NCI-H187 treated with DMSO at 0.1 percent for 48 hours (cell line): ENCODE measurements around the gene KCNQ1OT1.

Experiments
- DNase-seq: peaks from one replicate; lab custom pipeline; 2025; lab: John Stamatoyannopoulos, UW

KCNQ1OT1 gene

GRCh38 chr11:2666828-2667570 is 32.8 kb downstream of the KCNQ1OT1 start:
- no peak for DNase-seq

DNA sequence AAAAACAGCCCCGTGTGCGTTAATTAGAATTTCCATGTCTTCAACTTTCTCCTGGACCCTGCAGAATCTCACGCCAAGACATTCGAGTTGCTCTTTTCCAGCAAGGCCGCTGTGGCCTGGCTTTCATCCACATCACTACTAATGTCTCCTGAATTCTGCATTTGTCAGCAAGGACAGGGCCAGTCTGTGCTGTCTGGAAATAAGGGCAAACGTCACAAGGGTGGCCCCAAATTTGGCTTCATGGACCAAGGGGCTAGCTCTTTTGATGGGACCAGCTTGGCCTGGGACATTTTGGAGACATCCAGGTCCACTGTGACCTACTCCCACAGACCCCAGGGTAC is 33.4 kb downstream of the KCNQ1OT1 start:
- no peak for DNase-seq

DNA sequence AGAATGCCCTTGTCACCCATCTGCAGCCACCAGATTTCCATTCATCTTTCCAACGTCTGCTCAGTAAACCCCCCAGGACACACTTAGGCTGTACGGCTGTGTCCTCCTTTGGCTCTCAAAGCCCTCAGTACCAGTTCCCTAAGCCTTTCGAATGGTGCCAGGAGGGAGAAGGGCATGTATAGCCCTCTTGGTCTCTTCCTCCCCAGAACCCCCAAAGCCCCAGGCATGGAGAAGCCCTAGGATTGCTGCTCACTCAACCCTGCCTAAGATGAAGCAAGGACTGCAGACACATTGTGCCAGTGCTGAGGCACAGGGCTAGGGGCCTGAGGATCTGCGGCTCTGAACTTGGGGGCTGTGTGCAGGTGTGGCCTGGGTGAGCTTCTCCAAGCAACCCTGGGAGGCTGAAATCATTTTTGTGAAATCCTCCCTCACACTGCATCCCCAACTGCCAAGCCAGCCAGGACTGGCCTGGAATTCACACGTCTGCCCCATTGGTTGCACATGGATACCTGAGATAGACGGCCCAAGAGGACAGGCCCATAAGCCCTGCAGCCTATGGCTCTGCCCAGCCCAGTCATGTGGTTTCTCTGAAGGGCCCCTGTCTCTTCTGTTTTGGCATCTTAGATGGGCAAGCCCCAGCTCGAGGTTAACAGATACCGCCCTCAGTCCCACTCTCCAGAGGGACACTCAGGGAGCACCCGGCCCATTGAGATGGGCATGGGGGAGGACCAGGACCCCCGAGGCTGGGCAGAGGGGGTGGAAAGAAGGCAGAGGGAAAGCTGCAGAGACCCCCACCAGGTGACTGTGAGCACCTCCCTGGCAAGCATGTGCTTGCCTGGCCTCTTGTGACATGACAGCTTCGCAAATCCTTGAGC is 34.0 kb downstream of the KCNQ1OT1 start:
- DNase-seq: no peak

- DNase-seq: no peak
Observed at GRCh38 chr11:2664791-2665525, 34.8 kb downstream of the KCNQ1OT1 start.

DNA sequence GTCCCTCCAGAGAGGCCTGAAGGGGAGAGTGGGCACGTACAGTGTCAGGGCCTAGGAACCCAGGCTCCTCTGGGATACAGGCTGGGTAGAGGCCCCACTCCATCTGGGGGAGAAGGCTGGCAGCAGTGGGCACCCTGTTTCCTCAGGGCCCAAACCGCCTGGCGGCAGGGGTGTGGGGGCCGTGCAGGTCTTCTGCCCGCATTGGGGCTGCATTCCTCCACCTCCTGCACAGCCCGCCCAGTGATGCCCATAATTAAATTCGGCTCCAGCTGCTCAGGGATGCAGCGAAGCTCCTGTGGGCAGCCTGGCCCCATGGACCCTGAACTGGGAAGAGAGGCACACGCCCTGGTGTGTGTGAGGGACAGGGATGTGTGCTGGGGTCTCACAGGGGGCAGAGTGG is 35.4 kb downstream of the KCNQ1OT1 start:
- DNase-seq: no peak

DNA sequence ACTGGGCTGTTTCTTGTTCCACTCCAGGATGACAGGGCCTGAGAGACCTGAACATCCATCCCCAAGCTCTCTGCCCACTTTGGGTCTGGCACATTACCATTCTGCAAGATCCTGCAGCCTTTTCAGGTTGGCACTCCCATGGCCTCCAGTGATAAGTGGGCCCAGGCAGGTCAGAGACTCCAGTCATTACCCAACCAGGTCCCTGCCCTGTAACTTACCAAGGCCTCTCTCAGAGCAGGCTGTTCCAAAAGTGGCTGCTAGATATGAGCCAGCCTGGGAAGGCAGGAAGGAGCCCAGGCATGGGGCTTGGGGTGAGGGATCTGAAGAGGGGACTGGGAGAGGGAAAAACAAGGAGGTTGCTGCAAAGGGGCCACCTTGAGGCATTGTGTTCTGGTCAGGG is 35.9 kb downstream of the KCNQ1OT1 start:
- no peak for DNase-seq

DNA sequence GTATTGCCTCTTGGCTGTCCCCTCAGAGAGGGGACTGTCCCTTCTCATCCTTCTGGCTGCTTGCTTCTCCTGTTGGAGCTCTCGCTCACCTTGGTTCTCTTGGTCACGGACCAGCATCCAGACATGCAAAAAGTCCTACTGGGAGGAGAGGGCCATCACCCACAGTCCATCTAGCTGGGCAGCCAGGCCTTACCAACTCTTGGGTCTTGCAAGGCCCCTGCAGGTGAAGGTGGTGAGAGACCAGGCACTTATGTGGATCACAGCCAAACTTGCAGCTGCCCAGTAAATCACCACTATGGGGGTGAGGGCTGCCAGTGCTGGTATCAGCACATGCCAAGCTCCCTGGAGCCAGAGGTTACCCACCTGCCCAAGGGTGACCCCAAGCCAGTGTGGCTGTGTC is 36.3 kb downstream of the KCNQ1OT1 start:
- no peak for DNase-seq

GRCh38 chr11:2662430-2663299 is 37.1 kb downstream of the KCNQ1OT1 start:
- DNase-seq: no peak

GRCh38 chr11:2662024-2662312 is 37.8 kb downstream of the KCNQ1OT1 start:
- no peak for DNase-seq

- DNase-seq: no peak
Observed at GRCh38 chr11:2661173-2662023, 38.4 kb downstream of the KCNQ1OT1 start.

- no peak for DNase-seq
Observed at GRCh38 chr11:2660357-2660939, 39.3 kb downstream of the KCNQ1OT1 start.

DNA sequence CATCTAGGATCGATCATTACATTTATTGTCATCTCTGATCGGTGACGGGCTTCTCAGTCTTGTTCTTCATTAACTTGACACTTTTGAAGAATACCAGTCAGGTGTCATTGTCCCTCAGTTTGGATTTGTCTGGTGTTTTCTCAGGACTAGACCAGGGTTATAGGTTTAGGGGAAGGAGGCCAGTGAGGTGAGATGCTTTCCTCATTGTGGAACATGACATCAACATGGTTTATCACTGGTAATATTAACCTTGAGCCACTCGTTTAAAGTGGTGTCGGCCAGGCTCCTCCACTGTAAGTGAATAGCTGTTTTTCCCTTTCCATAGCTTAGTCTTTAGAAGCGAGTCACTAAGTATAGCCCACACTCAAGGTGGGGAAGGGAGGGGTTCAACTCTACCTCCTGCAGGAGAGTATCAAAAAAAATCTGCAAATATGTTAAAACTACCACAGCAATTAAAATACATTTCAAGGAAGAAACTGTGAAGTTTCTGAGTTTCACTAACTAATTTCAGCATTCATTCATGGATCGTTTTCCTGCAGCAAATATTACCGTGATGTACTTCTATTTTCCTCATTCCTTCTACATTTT is 42.0 kb downstream of the KCNQ1OT1 start:
- no peak for DNase-seq

DNA sequence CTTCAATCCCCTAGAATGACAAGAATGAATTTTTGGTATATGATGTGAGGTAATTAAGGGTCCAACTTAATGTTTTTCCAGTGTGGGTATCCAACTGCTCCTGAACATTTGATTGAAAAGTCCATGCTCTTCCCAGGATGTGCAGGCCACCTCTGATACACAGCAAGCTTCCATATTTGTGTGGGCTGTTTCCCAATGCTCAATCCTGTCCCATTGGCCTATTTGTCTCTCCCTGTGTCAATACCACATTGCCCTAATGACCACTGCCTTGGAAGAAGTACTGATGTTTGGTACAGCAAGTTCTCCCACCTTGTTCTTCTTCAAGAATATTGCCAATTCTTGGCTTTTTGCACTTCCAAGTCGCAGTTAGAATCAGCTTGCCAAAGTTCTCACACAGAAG is 42.9 kb downstream of the KCNQ1OT1 start:
- DNase-seq: no peak

- DNase-seq: no peak
Observed at GRCh38 chr11:2655834-2656622, 43.8 kb downstream of the KCNQ1OT1 start.

- DNase-seq: no peak
Observed at GRCh38 chr11:2655016-2655719, 44.6 kb downstream of the KCNQ1OT1 start.

DNA sequence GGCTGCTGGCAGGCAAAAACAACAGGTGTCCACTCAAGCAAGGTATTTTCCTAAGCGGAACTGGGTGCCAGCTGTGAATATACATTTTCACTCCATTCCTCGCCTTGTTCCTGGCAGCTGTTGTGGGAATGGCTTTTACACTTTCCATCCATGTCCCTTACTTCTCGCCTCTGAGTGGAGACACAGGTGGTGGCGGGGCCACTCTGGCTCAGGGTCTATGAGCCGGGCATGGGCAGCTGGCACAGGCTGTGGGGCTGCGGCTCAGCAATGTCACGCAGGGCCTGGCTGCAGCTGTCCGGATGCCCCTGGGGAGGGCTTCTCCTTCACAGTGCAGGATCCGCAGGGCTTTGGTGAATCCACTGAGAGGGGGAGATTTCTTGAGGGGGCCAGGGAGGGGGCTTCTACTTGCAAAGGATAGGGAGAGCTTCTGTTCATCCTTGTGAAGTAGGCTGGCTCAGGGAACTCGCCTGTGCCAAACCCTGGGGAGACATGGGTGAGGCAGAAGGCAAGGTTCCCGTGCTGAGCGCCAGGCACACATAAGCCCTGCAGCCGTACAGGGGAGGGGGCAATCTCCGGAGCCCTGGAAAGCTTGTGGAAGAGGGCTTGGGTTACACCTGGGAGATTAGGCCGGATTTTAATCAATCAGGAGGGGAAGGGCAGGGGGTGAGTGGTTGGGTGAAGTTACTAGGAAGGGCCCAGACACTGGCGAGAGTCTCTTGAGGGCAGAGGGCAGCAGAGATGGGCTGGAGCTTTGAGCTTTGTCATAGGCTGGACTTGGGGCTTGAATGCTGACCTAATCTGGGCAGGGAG is 45.7 kb downstream of the KCNQ1OT1 start:
- no peak for DNase-seq

GRCh38 chr11:2653198-2653551 is 46.6 kb downstream of the KCNQ1OT1 start:
- DNase-seq: no peak
